NCI-H510A treated with DMSO at 0.1 percent for 48 hours (cell line): ENCODE data around the gene KIF2C.
A peak's percentile ranks its signal among the peaks of the same experiment; 100 is the strongest.
"Not testable (repeated sequence)": the region's sequence is repeated elsewhere in the genome, so short reads cannot be mapped to it uniquely, and the experiment has no call there.

Experiments used
- DNase-seq: peaks from one replicate; lab custom pipeline; 2025; lab: John Stamatoyannopoulos, UW

The KIF2C gene

GRCh38 chr1:44798481-44799365 lies 59.1 kb downstream of the KIF2C start:
- peak; percentile 62 for DNase-seq

GRCh38 chr1:44799770-44800584 lies 60.3 kb downstream of the KIF2C start, which contains the start of gene PLK3:
Gene PLK3, plus strand, starts transcription at chr1:44800377. Its CDS starts 87 bp downstream, at chr1:44800464.
- peak; percentile 98 for DNase-seq

- DNase-seq, result no peak
Observed at GRCh38 chr1:44801491-44802305, 62.1 kb downstream of the KIF2C start.

- DNase-seq, result no peak
Observed at GRCh38 chr1:44802306-44803061, 62.8 kb downstream of the KIF2C start.

DNA sequence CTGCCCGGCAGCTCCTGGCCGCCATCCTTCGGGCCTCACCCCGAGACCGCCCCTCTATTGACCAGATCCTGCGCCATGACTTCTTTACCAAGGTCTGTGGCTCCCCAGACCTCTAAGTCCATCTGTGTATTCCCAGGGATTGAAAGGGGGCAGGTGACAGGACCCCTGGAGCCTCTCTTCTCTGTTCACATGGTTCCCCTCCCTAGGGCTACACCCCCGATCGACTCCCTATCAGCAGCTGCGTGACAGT lies 63.4 kb downstream of the KIF2C start:
- DNase-seq, result no peak

- no peak for DNase-seq
Observed at GRCh38 chr1:44803312-44804095, 63.9 kb downstream of the KIF2C start.

DNA sequence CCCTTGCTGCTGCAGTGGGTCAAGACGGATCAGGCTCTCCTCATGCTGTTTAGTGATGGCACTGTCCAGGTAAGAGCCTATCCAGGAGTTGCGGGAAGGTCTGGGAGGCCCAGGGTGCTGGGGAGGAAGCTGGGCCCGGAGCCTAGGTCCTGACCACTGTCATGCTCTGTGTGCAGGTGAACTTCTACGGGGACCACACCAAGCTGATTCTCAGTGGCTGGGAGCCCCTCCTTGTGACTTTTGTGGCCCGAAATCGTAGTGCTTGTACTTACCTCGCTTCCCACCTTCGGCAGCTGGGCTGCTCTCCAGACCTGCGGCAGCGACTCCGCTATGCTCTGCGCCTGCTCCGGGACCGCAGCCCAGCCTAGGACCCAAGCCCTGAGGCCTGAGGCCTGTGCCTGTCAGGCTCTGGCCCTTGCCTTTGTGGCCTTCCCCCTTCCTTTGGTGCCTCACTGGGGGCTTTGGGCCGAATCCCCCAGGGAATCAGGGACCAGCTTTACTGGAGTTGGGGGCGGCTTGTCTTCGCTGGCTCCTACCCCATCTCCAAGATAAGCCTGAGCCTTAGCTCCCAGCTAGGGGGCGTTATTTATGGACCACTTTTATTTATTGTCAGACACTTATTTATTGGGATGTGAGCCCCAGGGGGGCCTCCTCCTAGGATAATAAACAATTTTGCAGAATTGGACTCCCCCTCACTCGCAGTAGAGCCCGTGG lies 65.8 kb downstream of the KIF2C start:
- DNase-seq, result no peak

DNA sequence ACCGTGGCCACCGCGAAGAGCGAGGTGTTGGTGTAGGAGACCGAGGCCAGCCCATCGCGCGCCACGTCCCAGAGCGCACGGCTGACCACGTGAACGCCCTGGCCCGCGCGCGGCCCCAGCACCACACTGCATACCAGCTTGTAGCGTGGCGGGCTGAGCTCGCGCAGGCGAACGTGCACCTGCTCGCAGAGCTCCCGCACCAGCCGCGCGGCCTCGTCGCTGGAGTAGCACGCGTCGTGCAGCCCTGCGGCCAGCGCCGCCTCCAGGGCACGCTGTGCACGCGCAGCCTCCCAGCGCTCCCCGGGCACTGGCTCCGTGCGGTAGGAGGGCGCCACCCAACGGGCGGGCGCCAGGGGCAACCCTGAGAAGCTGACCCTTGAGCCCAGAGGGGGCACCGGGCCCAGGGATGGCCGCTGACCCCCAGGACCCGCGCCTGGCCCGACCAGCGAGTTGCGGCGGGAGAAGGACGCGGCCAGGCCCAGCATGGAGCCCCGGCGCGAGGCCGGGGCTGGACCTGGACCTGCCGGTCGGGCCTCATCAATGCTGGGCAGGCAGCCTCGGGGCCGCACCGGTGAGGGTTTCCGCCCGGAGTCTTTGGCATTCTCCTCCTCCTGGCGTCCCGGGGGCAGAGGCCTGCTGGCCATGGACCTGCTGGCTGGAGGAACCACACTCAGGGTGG lies 66.5 kb downstream of the KIF2C start:
- DNase-seq, result no peak

DNA sequence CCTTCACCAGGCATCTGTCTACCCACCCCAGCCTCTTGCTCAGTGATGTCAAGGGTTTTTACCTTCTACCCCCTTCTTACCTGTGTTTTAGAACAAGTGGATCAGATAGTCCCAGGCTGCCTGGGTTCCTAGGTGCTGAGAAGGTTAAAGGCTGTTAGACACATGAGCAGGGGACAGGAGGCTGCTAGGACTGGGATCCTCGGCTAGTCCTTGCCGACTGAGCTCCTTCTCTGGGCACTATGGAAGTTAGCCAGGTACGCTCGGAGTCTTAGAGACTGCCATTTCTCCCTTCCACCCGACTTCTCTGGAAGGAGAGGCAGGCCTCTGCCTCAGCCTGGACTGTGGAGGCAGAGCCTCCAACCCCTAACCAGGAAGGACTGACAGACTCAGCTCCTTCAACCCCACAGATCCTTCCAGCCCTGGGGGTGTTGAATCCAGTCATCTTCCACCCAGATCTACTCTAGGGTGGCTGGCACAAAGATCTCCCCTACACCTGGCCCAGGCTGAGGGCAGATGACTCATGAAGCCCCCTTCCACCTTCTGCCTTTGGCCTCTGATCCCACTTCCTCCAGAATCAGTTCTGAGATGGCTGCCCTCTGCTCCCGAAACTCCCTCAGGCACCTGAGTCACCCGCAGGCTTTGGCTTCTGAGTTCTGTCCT lies 67.2 kb downstream of the KIF2C start, which contains the start of gene DYNLT4:
TSS of gene DYNLT4 (minus strand) at position 648 of the 660 bp plus-strand sequence. CDS start 683 bp downstream, outside the sequence.
- DNase-seq, result no peak

DNA sequence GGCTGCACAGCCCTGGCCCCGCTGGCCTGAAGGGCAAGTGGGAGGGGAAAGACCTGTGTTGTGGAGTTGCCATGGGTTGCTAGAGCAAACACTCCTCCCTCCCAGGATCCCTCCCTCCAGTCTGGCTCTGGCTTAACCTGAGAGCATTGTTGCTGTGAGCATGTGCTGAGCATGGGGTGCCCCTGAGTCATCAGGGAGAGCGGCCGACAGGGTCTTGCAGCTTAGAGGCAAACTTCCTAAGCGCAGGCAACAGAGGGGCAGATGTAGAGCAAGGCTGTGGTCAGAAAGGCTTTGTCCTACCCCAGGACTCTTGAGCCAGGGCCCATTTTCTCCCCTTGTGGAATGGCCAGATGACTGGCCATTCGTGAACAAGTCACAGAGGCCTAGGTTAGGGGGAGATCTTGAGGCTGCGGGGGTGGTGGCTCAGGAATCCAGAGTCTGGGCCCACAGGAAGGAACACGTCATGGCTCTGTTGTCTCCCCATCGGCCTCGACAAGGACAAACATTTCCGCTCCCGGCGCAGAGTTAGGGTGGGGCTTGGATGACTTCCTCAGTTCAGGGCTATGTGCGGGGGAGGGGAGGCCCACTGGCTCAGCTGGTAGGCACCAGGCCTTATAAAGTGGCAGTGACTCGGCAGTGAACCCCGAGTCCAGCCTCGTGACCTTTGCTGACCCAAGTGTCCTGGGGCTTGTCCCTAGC lies 67.9 kb downstream of the KIF2C start:
- DNase-seq, result peak; percentile 90

GRCh38 chr1:44808063-44808937 lies 68.7 kb downstream of the KIF2C start, which contains the start of gene BTBD19:
Gene BTBD19, plus strand, starts transcription at chr1:44808523. Its CDS starts 298 bp downstream, at chr1:44808821.
- DNase-seq, result no peak

- no peak for DNase-seq
Observed at GRCh38 chr1:44808938-44809917, 69.6 kb downstream of the KIF2C start.

GRCh38 chr1:44810101-44810761 lies 70.6 kb downstream of the KIF2C start:
- no peak for DNase-seq

DNA sequence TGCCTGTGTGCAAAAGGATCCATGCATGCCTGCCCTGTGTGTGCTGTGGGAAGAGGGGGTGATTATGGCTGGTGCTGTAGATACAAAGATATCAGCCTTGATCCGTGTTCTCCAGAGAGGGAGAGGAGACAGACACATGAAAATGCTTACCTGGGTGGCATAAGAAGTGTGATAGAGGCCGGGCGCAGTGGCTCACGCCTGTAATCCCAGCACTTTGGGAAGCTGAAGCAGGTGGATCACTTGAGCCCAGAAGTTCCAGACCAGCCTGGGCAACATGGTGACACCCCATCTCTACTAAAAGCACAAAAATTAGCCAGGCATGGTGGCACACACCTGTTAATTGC lies 71.1 kb downstream of the KIF2C start:
- DNase-seq, result not testable (repeated sequence)

DNA sequence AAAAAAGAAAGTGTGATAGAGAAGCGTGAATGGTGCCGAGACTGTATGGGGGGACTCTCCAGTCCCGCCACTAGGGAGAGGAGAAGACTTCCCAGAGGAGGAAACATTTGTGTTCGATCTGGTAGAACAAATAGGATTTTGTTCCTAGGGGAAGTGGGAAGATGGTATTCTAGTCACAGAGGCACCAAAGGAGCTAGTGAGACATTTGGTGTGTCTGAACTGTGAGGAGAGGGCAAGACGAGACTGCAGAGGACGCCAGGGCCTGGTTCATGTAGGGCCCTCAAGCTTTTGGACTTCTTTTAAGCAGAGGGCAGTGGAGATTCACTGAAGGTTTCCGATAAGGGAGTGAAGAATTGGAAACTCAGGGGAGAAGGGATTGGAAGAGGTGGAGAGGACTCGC lies 71.6 kb downstream of the KIF2C start:
- no peak for DNase-seq
